Activated CD8-positive, alpha-beta memory T cell treated with anti-CD3 and anti-CD28 coated beads, Interleukin-2, amount 50 U/mL, for 1 hour (primary cell): Measurements from ENCODE around the gene USP4.

Experiments used
- DNase-seq: peaks from one replicate; pipeline ENCODE4 v3.0.0-alpha.2; 2020; ENCODE audit errors: extremely low read depth

Gene USP4

DNA sequence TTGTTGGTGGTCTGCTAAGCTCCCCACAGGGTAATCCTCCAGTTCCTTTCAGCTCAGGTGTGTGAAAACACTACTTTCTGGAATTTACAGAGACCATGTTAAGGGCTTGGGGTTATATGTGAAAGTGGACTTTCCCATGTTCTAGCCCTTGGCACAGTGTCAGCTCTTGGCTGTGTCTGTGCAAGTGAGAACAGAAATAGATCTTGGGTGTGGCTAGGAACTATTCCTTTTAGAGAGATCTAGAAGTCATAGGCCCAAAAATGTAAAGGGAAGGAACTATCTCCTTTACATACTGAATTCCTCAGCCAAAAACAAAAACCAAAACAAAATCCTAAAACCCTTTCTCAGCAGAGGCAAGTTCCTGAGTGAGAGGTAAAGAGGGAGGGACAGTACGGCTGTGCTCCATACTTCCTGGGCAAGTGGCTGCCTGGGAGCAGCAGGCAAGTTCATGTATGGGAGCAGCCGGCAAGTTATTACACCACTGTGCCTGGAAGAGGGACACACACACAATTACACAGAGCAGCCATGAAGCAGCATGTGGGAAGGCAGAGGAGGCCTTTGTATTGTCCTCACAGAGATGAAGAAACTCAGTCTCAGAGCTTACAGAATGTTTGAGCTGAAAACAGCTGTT lies 43.0 kb downstream of the USP4 start:
- DNase-seq: no peak

DNA sequence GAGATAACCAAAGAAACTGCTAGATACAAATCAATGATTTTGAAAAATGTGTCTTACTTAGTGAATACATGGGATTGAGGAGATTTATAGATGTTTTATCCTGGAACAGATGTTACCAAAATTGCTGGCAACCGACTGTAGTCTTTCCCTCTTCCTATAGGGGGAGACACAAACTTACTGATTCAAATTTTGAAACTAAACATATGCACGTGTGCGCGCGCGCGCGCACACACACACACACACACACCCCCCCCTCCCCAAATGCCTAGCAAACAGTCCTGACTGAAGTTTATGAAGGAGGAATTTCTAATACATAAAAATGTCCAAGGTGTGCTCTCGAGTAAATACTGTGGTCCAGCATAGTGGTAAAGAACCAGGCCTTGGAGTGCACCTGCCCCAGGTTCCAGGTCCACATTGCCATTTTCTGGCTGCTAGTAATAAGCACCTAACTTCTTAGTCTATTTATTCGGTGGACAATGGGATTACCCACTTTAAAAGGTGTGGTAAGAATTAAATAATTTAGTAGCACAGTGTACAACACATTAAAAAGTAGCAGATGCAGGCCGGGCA lies 44.3 kb downstream of the USP4 start:
- no peak for DNase-seq

- no peak for DNase-seq
Observed at GRCh38 chr3:49294343-49294742, 45.5 kb downstream of the USP4 start.

- no peak for DNase-seq
Observed at GRCh38 chr3:49283997-49284396, 55.9 kb downstream of the USP4 start.

GRCh38 chr3:49279376-49279775 lies 60.5 kb downstream of the USP4 start:
- no peak for DNase-seq

GRCh38 chr3:49278548-49278947 lies 61.3 kb downstream of the USP4 start:
- no peak for DNase-seq

DNA sequence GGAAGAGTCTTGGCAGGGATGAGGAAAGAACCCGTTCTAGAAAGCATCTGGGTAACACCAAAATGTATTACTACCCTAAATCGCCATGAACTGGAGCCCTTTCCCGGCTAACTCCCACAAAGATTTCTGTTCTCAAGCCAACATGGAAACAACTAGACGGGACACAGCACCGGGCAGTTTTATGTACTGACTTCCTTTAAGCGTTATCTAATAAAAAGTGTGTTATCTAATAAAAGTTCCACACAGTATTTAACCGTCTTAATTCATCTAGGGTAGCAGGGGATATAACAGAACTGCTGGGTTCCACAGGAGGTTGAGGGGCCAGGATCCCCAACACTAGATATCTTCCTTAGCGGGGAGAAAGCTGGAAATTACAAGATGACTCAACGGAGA lies 62.5 kb downstream of the USP4 start:
- no peak for DNase-seq

GRCh38 chr3:49276475-49277382 lies 63.1 kb downstream of the USP4 start, which contains the start of gene C3orf62:
Gene C3orf62, minus strand, starts transcription at chr3:49277232. Its CDS starts 360 bp downstream, at chr3:49276872.
- peak; percentile 17 for DNase-seq

- DNase-seq: no peak
Observed at GRCh38 chr3:49273825-49274532, 65.9 kb downstream of the USP4 start.

GRCh38 chr3:49271047-49271446 lies 68.8 kb downstream of the USP4 start:
- DNase-seq: no peak

- DNase-seq: no peak
Observed at GRCh38 chr3:49270156-49270500, 69.7 kb downstream of the USP4 start.

GRCh38 chr3:49269443-49270155 lies 70.3 kb downstream of the USP4 start:
- no peak for DNase-seq

DNA sequence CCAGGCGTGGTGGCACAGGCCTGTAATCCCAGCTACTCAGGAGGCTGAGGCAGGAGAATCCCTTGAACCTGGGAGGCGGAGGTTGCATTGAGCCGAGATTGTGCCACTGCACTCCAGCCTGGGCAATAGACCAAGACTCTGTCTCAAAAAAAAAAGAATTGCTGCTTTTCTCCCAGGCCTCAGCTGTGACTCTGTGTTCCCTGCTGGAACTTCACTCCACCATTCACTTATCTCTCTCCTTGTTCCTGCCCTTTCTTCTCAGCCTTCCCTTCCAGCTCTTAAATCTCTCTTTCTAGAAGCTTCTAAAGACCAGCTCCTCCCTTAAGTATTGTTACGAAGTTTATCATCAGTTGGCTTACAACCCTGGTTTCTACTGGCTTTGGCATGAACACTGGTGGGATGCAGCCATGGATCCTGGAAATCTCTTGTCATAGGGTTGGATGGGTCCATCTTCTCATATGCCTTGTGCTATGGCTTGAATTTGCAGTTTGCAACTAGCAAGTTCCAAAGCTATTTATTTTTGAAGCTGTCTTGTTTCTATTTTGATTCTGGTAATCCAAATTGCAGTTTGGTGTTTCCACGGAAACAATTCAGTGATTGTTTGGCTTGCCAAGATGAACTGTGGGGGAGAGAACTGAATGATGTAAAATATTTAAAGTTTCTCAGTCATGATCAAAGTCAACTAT lies 73.3 kb downstream of the USP4 start:
- no peak for DNase-seq

- no peak for DNase-seq
Observed at GRCh38 chr3:49265661-49266386, 74.0 kb downstream of the USP4 start.

- DNase-seq: no peak
Observed at GRCh38 chr3:49263159-49263889, 76.5 kb downstream of the USP4 start.

GRCh38 chr3:49260806-49261324 lies 79.0 kb downstream of the USP4 start:
- no peak for DNase-seq

DNA sequence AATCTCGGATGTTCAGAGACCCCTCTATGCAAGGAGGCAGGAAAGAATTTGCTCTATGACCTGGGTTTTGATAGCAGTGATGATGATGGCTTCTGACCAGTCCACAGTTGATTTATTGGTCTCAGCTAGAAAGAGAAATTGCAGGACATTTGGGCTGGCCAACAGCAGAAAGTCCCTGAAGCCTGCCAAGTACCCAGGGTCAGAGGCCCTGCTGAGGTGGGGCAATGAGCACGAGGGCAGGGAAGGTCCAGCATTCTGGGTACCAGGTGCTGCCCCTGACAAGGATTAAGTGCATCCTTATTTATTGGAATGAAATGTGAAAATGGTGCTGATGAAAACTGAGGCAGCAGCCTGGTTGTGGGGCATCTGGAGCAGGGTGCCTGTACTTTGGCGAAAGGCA lies 82.7 kb downstream of the USP4 start:
- DNase-seq: no peak

- DNase-seq: no peak
Observed at GRCh38 chr3:49255718-49256511, 83.9 kb downstream of the USP4 start.

DNA sequence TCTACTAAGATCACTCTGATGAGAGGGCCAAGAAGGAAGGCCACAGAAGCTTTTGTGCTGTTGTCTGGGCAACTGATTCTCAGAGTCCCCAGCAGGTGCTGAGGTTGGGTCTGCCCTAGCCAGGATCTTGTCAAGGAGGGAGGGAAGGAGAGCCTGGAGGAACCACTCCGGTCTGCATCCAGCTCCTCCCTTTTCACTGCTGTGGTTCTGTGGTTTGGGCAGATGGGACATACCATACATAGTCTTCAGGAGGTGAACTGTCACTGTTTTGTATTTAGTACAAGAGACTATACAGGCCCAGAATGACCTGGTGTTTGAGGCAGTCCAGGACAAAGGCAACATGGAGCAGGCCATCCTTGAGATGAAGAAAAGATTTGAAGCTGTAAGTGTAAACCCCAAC lies 84.7 kb downstream of the USP4 start:
- no peak for DNase-seq
